CD14-positive monocyte (primary cell): Measurements from ENCODE around the gene NFIL3. TPM values are rescaled to one million over a fixed set of nuclear protein-coding genes. Genes with fewer than 3 reads are reported as not detected.

Experiments used
- DNase-seq, 3 donors: peaks; one replicate each; pipeline ENCODE4 v3.0.0-alpha.2; 2011 to 2022
- H2AFZ ChIP-seq: 2 replicates; pipeline ENCODE4 v1.6.0; 2012; ENCODE audit warnings: mild to moderate bottlenecking, low read depth, low read length, inconsistent platforms; ENCODE audit not compliant: insufficient read depth, poor library complexity, severe bottlenecking
- H3K27ac ChIP-seq, 2 donors: 1 replicate in 1 of 2; 2 replicates in 1 of 2; pipeline ENCODE4 v1.5.1; 2012 to 2013; ENCODE audit warnings: low read length in 2 of 2, control low read depth in 1 of 2, inconsistent platforms in 1 of 2, low read depth in 1 of 2, mild to moderate bottlenecking in 1 of 2
- H3K27me3 ChIP-seq, 2 donors: one replicate each; pipeline versions ENCODE4 v1.6.0 to v1.6.1; 2011 to 2013; ENCODE audit warnings: low read length in 2 of 2; ENCODE audit not compliant: control insufficient read depth in 2 of 2, insufficient read depth in 2 of 2
- H3K36me3 ChIP-seq, 2 donors: replicated peaks in 1 of 2; 1 replicate in 1 of 2; 2 replicates in 1 of 2; pipeline versions ENCODE4 v1.5.1 to v1.6.1; 2012 to 2013; ENCODE audit warnings: low read length in 2 of 2, control low read depth in 1 of 2, inconsistent platforms in 1 of 2, mild to moderate bottlenecking in 1 of 2; ENCODE audit not compliant: insufficient read depth in 2 of 2, control insufficient read depth in 1 of 2
- H3K4me1 ChIP-seq, 2 donors: 1 replicate in 1 of 2; 2 replicates in 1 of 2; pipeline versions ENCODE4 v1.5.1 to v1.6.1; 2012 to 2013; ENCODE audit warnings: low read length in 2 of 2, control low read depth in 1 of 2, inconsistent platforms in 1 of 2, mild to moderate bottlenecking in 1 of 2, moderate library complexity in 1 of 2; ENCODE audit not compliant: insufficient read depth in 2 of 2, control insufficient read depth in 1 of 2
- H3K4me2 ChIP-seq: replicated peaks from 2 replicates; pipeline ENCODE3; 2012; ENCODE audit warnings: low read length, moderate library complexity, mild to moderate bottlenecking; ENCODE audit not compliant: poor library complexity, severe bottlenecking; ENCODE audit errors: extremely low read depth
- H3K4me3 ChIP-seq, 3 experiments: fragments of 200-600 bp in 1 of 3; sonication (generic) in 1 of 3; replicated peaks in 1 of 3; 1 replicate in 2 of 3; 2 replicates in 1 of 3; pipeline ENCODE4 v1.5.1; 2011 to 2013; ENCODE audit warnings: low read length in 3 of 3, mild to moderate bottlenecking in 3 of 3, control low read depth in 2 of 3, low read depth in 2 of 3, inconsistent platforms in 1 of 3, moderate library complexity in 1 of 3
- H3K79me2 ChIP-seq: 2 replicates; pipeline ENCODE4 v1.6.0; 2012; ENCODE audit warnings: mild to moderate bottlenecking, control low read depth, inconsistent platforms, low read length, moderate library complexity; ENCODE audit not compliant: insufficient read depth
- H3K9ac ChIP-seq: 2 replicates; pipeline ENCODE4 v1.6.0; 2017; ENCODE audit warnings: low read length, mild to moderate bottlenecking; ENCODE audit not compliant: insufficient read depth, poor library complexity, severe bottlenecking
- H3K9me3 ChIP-seq, 2 donors: replicated peaks in 1 of 2; 1 replicate in 1 of 2; 2 replicates in 1 of 2; pipeline versions ENCODE4 v1.5.1 to v1.6.1; 2012 to 2013; ENCODE audit warnings: low read length in 2 of 2, control low read depth in 1 of 2; ENCODE audit not compliant: control insufficient read depth in 1 of 2, insufficient read depth in 1 of 2
- H4K20me1 ChIP-seq: 2 replicates; pipeline ENCODE4 v1.6.0; 2012; ENCODE audit warnings: mild to moderate bottlenecking, low read length, control low read depth, moderate library complexity; ENCODE audit not compliant: insufficient read depth
- H3K27ac Mint-ChIP-seq, 7 donors: one replicate each; pipeline ENCODE4 v1.8.0; 2020; ENCODE audit warnings: mild to moderate bottlenecking in 7 of 7, mixed read lengths in 7 of 7, moderate library complexity in 6 of 7, inconsistent platforms in 2 of 7
- H3K27me3 Mint-ChIP-seq, 3 donors: one replicate each; pipeline ENCODE4 v1.8.0; 2021 to 2022; ENCODE audit warnings: low read depth in 3 of 3, mild to moderate bottlenecking in 3 of 3, mixed read lengths in 3 of 3, moderate library complexity in 3 of 3, inconsistent platforms in 1 of 3
- H3K36me3 Mint-ChIP-seq, 2 donors: one replicate each; pipeline ENCODE4 v1.8.0; 2020; ENCODE audit warnings: mixed read lengths in 2 of 2, inconsistent platforms in 1 of 2, mild to moderate bottlenecking in 1 of 2
- H3K4me1 Mint-ChIP-seq: one replicate; pipeline ENCODE4 v1.8.0; 2020; ENCODE audit warnings: mild to moderate bottlenecking, mixed read lengths
- H3K4me3 Mint-ChIP-seq, 2 donors: one replicate each; pipeline ENCODE4 v1.8.0; 2020; ENCODE audit warnings: mild to moderate bottlenecking in 2 of 2, mixed read lengths in 2 of 2, moderate library complexity in 1 of 2
- H3K9me3 Mint-ChIP-seq, 7 donors: one replicate each; pipeline ENCODE4 v1.8.0; 2020 to 2022; ENCODE audit warnings: mixed read lengths in 7 of 7, mild to moderate bottlenecking in 6 of 7, moderate library complexity in 6 of 7, inconsistent platforms in 2 of 7
- WGBS: methylation state at CpG from one replicate; pipeline ENCODE4 v1.1.5; 2013; ENCODE audit warnings: missing lambda C conversion rate; ENCODE audit not compliant: insufficient coverage; 5-methylcytosine and 5-hydroxymethylcytosine counted together
- intact Hi-C, 2 donors: fragments of 100-400 bp; cut with micrococcal nuclease; formaldehyde crosslinking; loops; one replicate each; pipeline versions ENCODE4 v1.15.0 to v1.15.1; 2023
- polyA plus RNA-seq, 3 donors: library from polyadenylated mRNA; depleted of rRNA in 1 of 3; unstranded in 2 of 3; stranded (reverse) in 1 of 3; fragments of 300-500 nt in 2 of 3; fragments of >200 nt in 1 of 3; fragmentation: Illumina TruSeq in 2 of 3; gene quantifications; 1 replicate in 2 of 3; 2 replicates in 1 of 3; pipeline ENCODE4 v1.2.3, GENCODE V29; 2012 to 2021
- TF ChIP-seq, protein P1 (sequence below): fragments of 200-600 bp; IDR thresholded peaks from one replicate; pipeline ENCODE4 v1.8.0; 2022; ENCODE audit warnings: antibody characterized with exemption, mild to moderate bottlenecking

NFIL3 gene
- polyA plus RNA-seq, 3 donors, result 18.6 to 253 (median 64.0) TPM

DNA sequence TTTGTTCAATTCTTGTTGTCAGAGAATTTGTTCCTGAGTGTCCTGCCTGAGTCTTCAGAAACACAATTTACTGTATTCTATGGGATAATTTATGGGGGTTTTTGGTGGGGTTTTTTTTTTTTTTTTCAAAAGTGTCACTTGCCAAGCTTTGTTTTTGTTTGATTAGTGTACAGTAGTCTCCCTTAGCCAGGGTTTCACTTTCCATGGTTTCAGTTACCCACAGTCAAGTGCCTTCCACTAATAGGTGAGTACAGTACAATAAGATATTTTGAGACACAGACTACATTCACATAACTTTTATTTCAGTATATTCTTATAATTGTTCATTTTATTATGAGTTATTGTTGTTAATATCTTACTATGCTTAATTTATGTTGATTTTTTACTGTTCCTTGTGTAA, 36.9 kb downstream of the NFIL3 start:
- H3K36me3 Mint-ChIP-seq, result no peaks in the 10 kb centered on the region
- Histone ChIP-seq H3K9ac (no peak overlapping the region), H3K79me2 (no peaks in the 10 kb centered on the region), H3K4me1 (peaks cover 0 to 6% of the 10 kb centered on the region in 2 donors), H3K4me3 (no peak overlapping the region), H3K27ac (no peak overlapping the region), H2AFZ (no peak overlapping the region), H3K36me3 (no peaks in the 10 kb centered on the region), H3K27me3 (no peaks in the 10 kb centered on the region), H4K20me1 (no peaks in the 10 kb centered on the region), H3K9me3 (no peaks in the 10 kb centered on the region), H3K4me2 (no peak overlapping the region)
- H3K9me3 Mint-ChIP-seq, result peaks cover 0 to 5% (median 0%) of the 10 kb centered on the region in 7 donors
- TF ChIP-seq, protein P1, sequence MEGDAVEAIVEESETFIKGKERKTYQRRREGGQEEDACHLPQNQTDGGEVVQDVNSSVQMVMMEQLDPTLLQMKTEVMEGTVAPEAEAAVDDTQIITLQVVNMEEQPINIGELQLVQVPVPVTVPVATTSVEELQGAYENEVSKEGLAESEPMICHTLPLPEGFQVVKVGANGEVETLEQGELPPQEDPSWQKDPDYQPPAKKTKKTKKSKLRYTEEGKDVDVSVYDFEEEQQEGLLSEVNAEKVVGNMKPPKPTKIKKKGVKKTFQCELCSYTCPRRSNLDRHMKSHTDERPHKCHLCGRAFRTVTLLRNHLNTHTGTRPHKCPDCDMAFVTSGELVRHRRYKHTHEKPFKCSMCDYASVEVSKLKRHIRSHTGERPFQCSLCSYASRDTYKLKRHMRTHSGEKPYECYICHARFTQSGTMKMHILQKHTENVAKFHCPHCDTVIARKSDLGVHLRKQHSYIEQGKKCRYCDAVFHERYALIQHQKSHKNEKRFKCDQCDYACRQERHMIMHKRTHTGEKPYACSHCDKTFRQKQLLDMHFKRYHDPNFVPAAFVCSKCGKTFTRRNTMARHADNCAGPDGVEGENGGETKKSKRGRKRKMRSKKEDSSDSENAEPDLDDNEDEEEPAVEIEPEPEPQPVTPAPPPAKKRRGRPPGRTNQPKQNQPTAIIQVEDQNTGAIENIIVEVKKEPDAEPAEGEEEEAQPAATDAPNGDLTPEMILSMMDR, result no peak
- intact Hi-C loops, result no loop called here
- DNase-seq, result no peak
- H3K4me3 Mint-ChIP-seq, result no peak overlapping the region
- peaks cover 9% of the 10 kb centered on the region for H3K4me1 Mint-ChIP-seq
- H3K27ac Mint-ChIP-seq, result no peak overlapping the region
- H3K27me3 Mint-ChIP-seq, result peaks cover 0 to 2% (median 1%) of the 10 kb centered on the region in 3 donors

DNA sequence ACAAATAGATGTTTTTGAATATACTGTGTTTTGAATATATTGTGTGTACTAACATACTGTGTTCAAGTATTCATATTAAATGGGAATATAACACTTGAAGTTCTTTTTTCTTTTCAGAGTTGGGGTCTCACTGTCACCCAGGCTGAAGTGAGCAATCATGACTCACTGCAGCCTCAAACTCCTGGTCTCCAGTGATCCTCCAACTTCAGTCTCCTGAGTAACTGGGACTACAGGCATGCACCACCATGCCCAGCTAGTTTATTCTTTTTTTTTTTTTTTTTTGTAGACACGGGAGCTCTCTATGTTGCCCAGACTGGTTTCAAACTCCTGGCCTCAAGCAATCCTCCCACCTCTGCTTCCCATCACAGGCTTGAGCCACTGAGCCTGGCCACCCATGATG, 38.7 kb downstream of the NFIL3 start:
- no peaks in the 10 kb centered on the region for H3K27me3 ChIP-seq
- peaks cover 0 to 2% (median 1%) of the 10 kb centered on the region in 3 donors for H3K27me3 Mint-ChIP-seq
- no peak overlapping the region for H3K4me3 Mint-ChIP-seq
- H3K4me3 ChIP-seq, result no peak overlapping the region
- no peak overlapping the region for H3K27ac ChIP-seq
- H3K36me3 ChIP-seq, result no peaks in the 10 kb centered on the region
- no peaks in the 10 kb centered on the region for H4K20me1 ChIP-seq
- H3K36me3 Mint-ChIP-seq, result no peaks in the 10 kb centered on the region
- DNase-seq, result no peak
- peaks cover 6% of the 10 kb centered on the region for H3K4me1 Mint-ChIP-seq
- H3K9ac ChIP-seq, result no peak overlapping the region
- peaks cover 0 to 6% of the 10 kb centered on the region in 2 donors for H3K4me1 ChIP-seq
- no peak overlapping the region for H3K4me2 ChIP-seq
- WGBS, result no CpG with 5 or more reads among the region's 1 CpG
- H3K27ac Mint-ChIP-seq, result no peak overlapping the region
- H3K79me2 ChIP-seq, result no peaks in the 10 kb centered on the region
- intact Hi-C loops, result no loop called here
- no peak overlapping the region for H2AFZ ChIP-seq
- no peaks in the 10 kb centered on the region for H3K9me3 ChIP-seq
- peaks cover 0 to 3% (median 0%) of the 10 kb centered on the region in 7 donors for H3K9me3 Mint-ChIP-seq
- TF ChIP-seq, protein P1, result no peak
